Loucy (cell line): ENCODE measurements around the gene CTIF.

Experiments used
- EZH2phosphoT487 ChIP-seq: fragments of 200-600 bp; IDR thresholded peaks from 2 replicates; pipeline ENCODE4 v1.6.1; 2018; ENCODE audit warnings: antibody characterized with exemption, mild to moderate bottlenecking, moderate library complexity, borderline replicate concordance
- TF ChIP-seq, protein P1 (sequence below): fragments of 200-600 bp; sonication (generic); conservative IDR thresholded peaks from 2 replicates; pipeline ENCODE4 v1.5.1; 2014; ENCODE audit warnings: mild to moderate bottlenecking, antibody characterized with exemption, low read length

DNA sequence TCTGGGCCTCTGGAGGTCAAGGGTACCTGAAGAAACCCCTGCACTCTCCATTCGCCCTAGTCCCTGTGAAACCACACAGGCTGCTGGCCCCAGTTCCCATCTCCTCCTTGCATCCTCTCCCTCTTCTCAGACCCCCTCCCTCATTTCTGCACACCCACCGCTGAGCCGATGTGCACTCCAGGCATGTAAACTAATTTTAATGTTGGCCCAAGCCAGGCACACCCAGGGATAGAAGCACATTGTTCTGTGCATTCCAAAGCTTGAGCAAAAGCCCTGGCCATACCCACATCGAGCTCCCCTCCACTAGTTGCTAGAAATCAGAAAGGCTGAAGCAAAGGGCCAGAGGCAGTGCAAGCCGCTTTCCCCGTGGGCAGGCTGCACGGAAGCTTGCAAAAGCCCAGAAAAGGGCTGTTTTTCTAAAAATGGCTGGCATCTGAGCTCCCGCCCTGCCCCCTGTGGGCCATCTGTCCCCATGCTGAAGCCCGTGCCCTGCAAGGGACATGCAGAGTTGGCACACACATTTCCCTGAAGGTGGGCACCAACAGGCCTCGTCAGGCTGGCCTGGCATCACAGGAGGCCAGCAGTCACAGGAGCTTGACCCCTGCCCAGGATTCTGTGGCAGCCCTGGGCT lies 230.3 kb downstream of the CTIF start:
- TF ChIP-seq EZH2phosphoT487 = no peak
- TF ChIP-seq, protein P1, sequence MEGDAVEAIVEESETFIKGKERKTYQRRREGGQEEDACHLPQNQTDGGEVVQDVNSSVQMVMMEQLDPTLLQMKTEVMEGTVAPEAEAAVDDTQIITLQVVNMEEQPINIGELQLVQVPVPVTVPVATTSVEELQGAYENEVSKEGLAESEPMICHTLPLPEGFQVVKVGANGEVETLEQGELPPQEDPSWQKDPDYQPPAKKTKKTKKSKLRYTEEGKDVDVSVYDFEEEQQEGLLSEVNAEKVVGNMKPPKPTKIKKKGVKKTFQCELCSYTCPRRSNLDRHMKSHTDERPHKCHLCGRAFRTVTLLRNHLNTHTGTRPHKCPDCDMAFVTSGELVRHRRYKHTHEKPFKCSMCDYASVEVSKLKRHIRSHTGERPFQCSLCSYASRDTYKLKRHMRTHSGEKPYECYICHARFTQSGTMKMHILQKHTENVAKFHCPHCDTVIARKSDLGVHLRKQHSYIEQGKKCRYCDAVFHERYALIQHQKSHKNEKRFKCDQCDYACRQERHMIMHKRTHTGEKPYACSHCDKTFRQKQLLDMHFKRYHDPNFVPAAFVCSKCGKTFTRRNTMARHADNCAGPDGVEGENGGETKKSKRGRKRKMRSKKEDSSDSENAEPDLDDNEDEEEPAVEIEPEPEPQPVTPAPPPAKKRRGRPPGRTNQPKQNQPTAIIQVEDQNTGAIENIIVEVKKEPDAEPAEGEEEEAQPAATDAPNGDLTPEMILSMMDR = peak; percentile 40
